Subcutaneous adipose tissue (tissue), 4 donors: ENCODE measurements around the gene ACADSB. TPM values are rescaled to one million over a fixed set of nuclear protein-coding genes. Genes with fewer than 3 reads are reported as not detected.

Experiments
- CTCF ChIP-seq: fragments of 450-650 bp; IDR thresholded peaks from one replicate; pipeline ENCODE4 v1.5.1; 2016; ENCODE audit warnings: low read depth, mild to moderate bottlenecking, control low read depth, antibody characterized with exemption, moderate library complexity
- total RNA-seq, 4 donors: library from RNA; depleted of rRNA; stranded (reverse); fragments of >200 nt; gene quantifications; one replicate each; pipeline ENCODE4 v1.1.0, GENCODE V29; 2016

Gene ACADSB
- total RNA-seq, 4 donors from 2014 or later = 15.6 to 25.6 (median 19.6) TPM

GRCh38 chr10:123039632-123039930, 30.8 kb downstream of the ACADSB start:
- TF ChIP-seq CTCF = no peak

DNA sequence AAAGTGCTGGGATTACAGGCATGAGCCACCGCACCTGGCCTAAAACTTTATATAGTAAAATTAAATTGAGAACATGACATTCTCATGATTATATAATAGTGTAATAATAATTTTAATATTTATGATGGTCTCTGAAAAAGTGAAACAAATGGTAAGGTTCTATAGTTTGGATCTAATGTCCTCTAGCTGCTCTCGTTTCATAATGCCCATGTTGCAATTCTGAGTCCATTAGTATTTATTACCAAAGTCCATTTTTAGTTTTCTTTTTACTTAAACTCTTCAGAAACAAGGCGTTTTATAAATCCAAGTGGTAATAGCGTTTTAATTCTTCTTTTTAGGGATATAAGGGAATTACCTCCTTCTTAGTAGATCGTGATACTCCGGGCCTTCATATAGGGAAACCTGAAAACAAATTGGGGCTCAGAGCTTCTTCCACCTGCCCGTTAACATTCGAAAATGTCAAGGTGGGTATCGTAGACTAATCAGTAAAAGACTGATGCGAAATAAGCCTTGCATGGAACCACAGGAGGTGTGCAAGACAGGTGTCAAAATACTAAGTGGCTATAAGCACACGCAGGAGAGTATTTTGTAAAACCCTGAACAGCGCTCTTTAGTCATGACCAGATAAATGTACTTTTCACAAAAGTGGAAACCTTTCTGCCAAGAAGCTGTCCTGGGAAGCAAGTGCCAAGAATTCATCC, 34.1 kb downstream of the ACADSB start:
- TF ChIP-seq CTCF = no peak

GRCh38 chr10:123043409-123043925, 34.7 kb downstream of the ACADSB start:
- no peak for TF ChIP-seq CTCF

DNA sequence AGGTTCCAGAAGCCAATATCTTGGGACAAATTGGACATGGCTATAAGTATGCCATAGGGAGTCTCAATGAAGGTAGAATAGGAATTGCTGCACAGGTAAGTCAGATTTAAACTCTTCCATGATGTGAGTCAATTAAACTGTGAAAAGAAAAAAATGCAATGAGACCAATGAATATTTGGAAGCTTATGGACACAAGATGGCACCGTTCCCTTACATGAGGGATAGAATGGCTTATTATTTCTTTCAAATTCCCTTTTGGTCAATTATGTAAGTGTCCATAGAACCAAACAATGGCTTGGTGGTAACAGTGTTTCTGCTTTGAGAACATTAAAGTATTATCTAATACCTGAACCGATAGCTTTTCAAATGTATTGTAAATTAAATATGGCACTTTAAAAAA, 35.6 kb downstream of the ACADSB start:
- no peak for TF ChIP-seq CTCF

DNA sequence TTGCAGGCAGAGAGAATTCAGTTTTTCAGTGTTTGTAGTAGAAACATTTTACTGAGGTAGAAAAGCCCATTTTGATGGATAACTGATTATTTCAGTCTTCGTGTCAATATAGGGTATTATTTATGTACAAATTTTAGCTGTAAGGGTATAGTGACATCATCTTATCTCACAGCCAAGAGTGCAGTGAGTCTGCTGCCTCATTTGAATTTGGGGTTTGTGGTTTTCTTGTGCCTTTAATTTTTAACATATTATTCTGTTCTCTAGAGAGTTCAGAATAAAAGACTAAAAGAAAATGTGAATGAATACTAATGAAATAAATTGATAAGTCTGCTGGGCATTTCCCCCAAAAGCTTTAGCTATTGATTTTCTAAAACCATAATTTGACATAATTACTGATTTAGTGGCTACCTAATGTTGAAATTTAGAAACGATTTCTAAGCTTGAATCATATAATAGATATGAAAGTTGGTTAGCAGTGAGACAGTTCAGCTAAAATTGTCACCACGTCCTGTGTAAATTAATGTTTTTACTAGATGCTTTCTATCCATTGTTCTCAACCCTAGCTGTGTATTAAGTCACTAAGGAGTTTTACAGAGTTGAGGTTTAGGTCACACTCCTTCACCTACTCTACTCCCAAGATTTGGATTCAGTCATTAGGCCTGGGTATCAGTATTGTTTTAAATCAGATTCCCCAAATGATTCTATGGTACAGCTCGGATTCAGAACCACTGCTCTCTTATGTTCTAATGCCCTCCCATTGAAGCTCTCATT, 37.3 kb downstream of the ACADSB start:
- TF ChIP-seq CTCF = no peak

DNA sequence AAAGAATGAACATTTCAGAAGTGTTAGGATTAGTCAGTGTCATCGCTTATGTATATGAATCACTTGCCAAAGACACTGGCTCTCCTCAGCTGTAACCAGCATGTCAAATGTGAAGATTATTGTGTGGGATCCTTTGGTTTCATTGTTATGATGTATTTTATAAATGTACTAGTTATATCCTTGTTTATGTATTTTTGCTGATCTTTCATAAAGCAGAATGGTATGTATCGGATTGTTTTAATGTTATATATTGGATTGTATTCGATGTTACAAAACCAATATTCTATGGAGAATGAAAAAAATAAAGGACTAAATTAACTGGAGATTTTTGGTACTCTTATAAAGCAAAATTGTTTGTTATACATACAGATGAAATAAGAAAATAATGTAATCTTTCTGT, 49.2 kb downstream of the ACADSB start:
- no peak for TF ChIP-seq CTCF

- TF ChIP-seq CTCF = no peak
Measured at GRCh38 chr10:123061865-123062264, 53.1 kb downstream of the ACADSB start.
